Upper lobe of right lung (tissue), 1 donor: ENCODE data around the gene TMEM186. TPM values are rescaled to one million over a fixed set of nuclear protein-coding genes. Genes with fewer than 3 reads are reported as not detected.

Source experiments
- ATAC-seq: fragments of 200-7000 bp; cut with Tn5 transposase; one replicate; pipeline ENCODE4 v1.9.1; 2020; ENCODE audit warnings: mild to moderate bottlenecking, moderate library complexity
- DNase-seq: peaks from one replicate; pipeline ENCODE4 v3.0.0-alpha.2; 2020
- H3K27ac ChIP-seq: fragments of 200-600 bp; one replicate; pipeline ENCODE4 v1.8.0; 2022
- H3K27me3 ChIP-seq: fragments of 200-600 bp; one replicate; pipeline ENCODE4 v1.8.0; 2022; ENCODE audit warnings: mild to moderate bottlenecking
- H3K36me3 ChIP-seq: fragments of 200-600 bp; one replicate; pipeline ENCODE4 v1.8.0; 2022
- H3K4me1 ChIP-seq: fragments of 200-600 bp; one replicate; pipeline ENCODE4 v1.8.0; 2022
- H3K4me3 ChIP-seq: fragments of 200-600 bp; one replicate; pipeline ENCODE4 v1.8.0; 2022; ENCODE audit warnings: mild to moderate bottlenecking
- H3K9me3 ChIP-seq: fragments of 200-600 bp; one replicate; pipeline ENCODE4 v1.8.0; 2022
- CTCF ChIP-seq: fragments of 200-600 bp; IDR thresholded peaks from one replicate; pipeline ENCODE4 v1.8.0; 2022; ENCODE audit warnings: antibody characterized with exemption
- intact Hi-C: fragments of 100-400 bp; cut with DNase I; formaldehyde crosslinking; loops from one replicate; pipeline ENCODE4 v1.11.0; 2022
- total RNA-seq: library from RNA; stranded (reverse); fragmentation: NEBNext Ultra II Directional; extraction: Animal tissue kit (Norgen Biotek cat#: 25700); gene quantifications from one replicate; pipeline ENCODE4 v1.2.1, GENCODE V29; 2021
- donor health status: DM: no; HTN: yes; CAD: no; lungs with severe emphysema.

TMEM186 gene
- total RNA-seq, 1 donor from 2014 or later = 9.1 TPM

GRCh38 chr16:8781797-8782196 lies 15.6 kb downstream of the TMEM186 start:
- H3K27ac ChIP-seq = no peak overlapping the region
- no peak overlapping the region for H3K4me3 ChIP-seq
- peaks cover 4% of the 10 kb centered on the region for H3K36me3 ChIP-seq
- H3K4me1 ChIP-seq = no peaks in the 10 kb centered on the region
- no peaks in the 10 kb centered on the region for H3K9me3 ChIP-seq
- intact Hi-C loops = loop anchor here (10.0 kb wide), 1 partner anchor 57 kb away; no protein-coding TSS in a partner anchor
- no peak for TF ChIP-seq CTCF
- DNase-seq (no peak), ATAC-seq (peak; percentile 20)
- H3K27me3 ChIP-seq = no peaks in the 10 kb centered on the region

- no peak for DNase-seq
- Histone ChIP-seq H3K27ac (no peak overlapping the region), H3K4me1 (no peaks in the 10 kb centered on the region), H3K4me3 (no peak overlapping the region), H3K27me3 (no peaks in the 10 kb centered on the region), H3K9me3 (no peaks in the 10 kb centered on the region), H3K36me3 (peaks cover 4% of the 10 kb centered on the region)
- no peak for TF ChIP-seq CTCF
- intact Hi-C loops = no loop called here
- no peak for ATAC-seq
Measured at GRCh38 chr16:8777217-8777616, 20.2 kb downstream of the TMEM186 start.

GRCh38 chr16:8776129-8776584 lies 21.3 kb downstream of the TMEM186 start:
- Histone ChIP-seq H3K9me3 (no peaks in the 10 kb centered on the region), H3K4me3 (no peak overlapping the region), H3K27me3 (no peaks in the 10 kb centered on the region), H3K4me1 (no peaks in the 10 kb centered on the region), H3K36me3 (peaks cover 4% of the 10 kb centered on the region), H3K27ac (no peak overlapping the region)
- ATAC-seq = peak; percentile 59
- intact Hi-C loops = no loop called here
- no peak for TF ChIP-seq CTCF
- no peak for DNase-seq

GRCh38 chr16:8775359-8775758 lies 22.1 kb downstream of the TMEM186 start:
- Histone ChIP-seq H3K27me3 (no peaks in the 10 kb centered on the region), H3K4me1 (no peaks in the 10 kb centered on the region), H3K36me3 (peaks cover 4% of the 10 kb centered on the region), H3K27ac (no peak overlapping the region), H3K4me3 (no peak overlapping the region), H3K9me3 (no peaks in the 10 kb centered on the region)
- TF ChIP-seq CTCF = no peak
- DNase-seq = no peak
- no peak for ATAC-seq
- intact Hi-C loops = no loop called here

GRCh38 chr16:8774208-8774607 lies 23.2 kb downstream of the TMEM186 start:
- ATAC-seq (no peak), DNase-seq (no peak)
- Histone ChIP-seq H3K4me1 (no peaks in the 10 kb centered on the region), H3K4me3 (no peak overlapping the region), H3K36me3 (no peaks in the 10 kb centered on the region), H3K27ac (no peak overlapping the region), H3K27me3 (no peaks in the 10 kb centered on the region), H3K9me3 (no peaks in the 10 kb centered on the region)
- intact Hi-C loops = no loop called here
- TF ChIP-seq CTCF = no peak

GRCh38 chr16:8773537-8773936 lies 23.9 kb downstream of the TMEM186 start:
- ATAC-seq = no peak
- intact Hi-C loops = no loop called here
- H3K4me3 ChIP-seq = no peak overlapping the region
- H3K27ac ChIP-seq = no peak overlapping the region
- H3K9me3 ChIP-seq = no peaks in the 10 kb centered on the region
- TF ChIP-seq CTCF = no peak
- no peaks in the 10 kb centered on the region for H3K4me1 ChIP-seq
- DNase-seq = no peak
- peaks cover under 1% of the 10 kb centered on the region for H3K36me3 ChIP-seq
- no peaks in the 10 kb centered on the region for H3K27me3 ChIP-seq
